HFFc6 (cell line): Measurements from ENCODE around the gene SERTAD2. TPM values are rescaled to one million over a fixed set of nuclear protein-coding genes. Genes with fewer than 3 reads are reported as not detected.

Experiments
- DNase-seq: peaks from one replicate; pipeline ENCODE4 v3.0.0-alpha.2; 2018
- H3K27ac Mint-ChIP-seq: 2 replicates; pipeline ENCODE4 v1.8.0; 2020; ENCODE audit warnings: mild to moderate bottlenecking, mixed read lengths
- H3K27me3 Mint-ChIP-seq: 2 replicates; pipeline ENCODE4 v1.8.0; 2021; ENCODE audit warnings: mild to moderate bottlenecking, moderate library complexity, mixed read lengths; ENCODE audit not compliant: insufficient read depth
- H3K36me3 Mint-ChIP-seq: 2 replicates; pipeline ENCODE4 v1.8.0; 2021; ENCODE audit warnings: low read depth, mixed read lengths
- H3K4me1 Mint-ChIP-seq: 2 replicates; pipeline ENCODE4 v1.8.0; 2020; ENCODE audit warnings: low read depth, mixed read lengths
- H3K4me3 Mint-ChIP-seq: 2 replicates; pipeline ENCODE4 v1.8.0; 2020; ENCODE audit warnings: mild to moderate bottlenecking, moderate library complexity, mixed read lengths
- H3K9me3 Mint-ChIP-seq: 2 replicates; pipeline ENCODE4 v1.8.0; 2020; ENCODE audit warnings: mild to moderate bottlenecking, mixed read lengths
- CTCF ChIP-seq: fragments of 200-600 bp; sonication (generic); IDR thresholded peaks from 2 replicates; pipeline ENCODE4 v1.5.0; 2021; ENCODE audit warnings: antibody characterized with exemption, mild to moderate bottlenecking
- total RNA-seq, 6 experiments: library from RNA; stranded (reverse); fragmentation: NEBNext Ultra II Directional; extraction: Animal tissue kit (Norgen Biotek cat#: 25700); gene quantifications; 2 replicates in 1 of 6; 3 replicates in 5 of 6; pipeline ENCODE4 v1.2.3, GENCODE V29; 2021

Gene SERTAD2
- total RNA-seq, 6 experiments from 2014 or later = 22.2 to 33.9 (median 29.1) TPM

- Mint-ChIP-seq H3K4me3 (no peak overlapping the region), H3K27ac (no peak overlapping the region), H3K9me3 (no peaks in the 10 kb centered on the region), H3K36me3 (peaks cover 10% of the 10 kb centered on the region), H3K27me3 (no peaks in the 10 kb centered on the region), H3K4me1 (peaks cover 2% of the 10 kb centered on the region)
- TF ChIP-seq CTCF = no peak
- no peak for DNase-seq
Measured at GRCh38 chr2:64587561-64587960, 66.2 kb downstream of the SERTAD2 start.

DNA sequence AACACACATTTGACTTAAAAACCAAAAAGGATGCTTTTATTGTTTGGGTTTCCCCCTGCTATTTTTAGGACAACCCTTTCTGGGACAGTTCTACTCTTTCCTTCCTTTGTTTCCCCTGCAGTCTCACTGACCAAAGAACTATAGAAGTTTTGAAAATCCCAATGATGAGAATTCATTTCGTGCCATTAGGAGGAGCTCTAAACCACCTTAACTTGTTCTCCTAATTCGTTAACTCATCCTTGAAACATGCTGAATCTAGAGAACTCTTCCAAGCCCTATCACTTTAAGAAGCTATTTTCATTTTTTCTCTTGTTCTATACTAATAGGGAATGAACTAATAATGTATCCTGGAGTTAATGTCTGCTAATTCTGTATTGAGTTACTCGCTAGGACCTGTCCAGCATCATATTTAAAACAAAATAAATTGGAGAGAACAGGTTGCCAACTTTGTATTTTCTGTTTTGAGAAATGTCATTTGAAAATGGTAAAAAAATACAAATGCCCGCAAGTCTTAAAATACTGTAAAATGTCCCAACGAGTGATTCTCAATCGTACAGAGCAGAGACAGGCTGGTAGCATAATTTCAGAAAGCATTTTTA is 66.7 kb downstream of the SERTAD2 start:
- no peaks in the 10 kb centered on the region for H3K27me3 Mint-ChIP-seq
- no peaks in the 10 kb centered on the region for H3K9me3 Mint-ChIP-seq
- H3K27ac Mint-ChIP-seq = no peak overlapping the region
- H3K4me1 Mint-ChIP-seq = no peaks in the 10 kb centered on the region; the same call in 1 of the 2 replicates
- peaks cover 5% of the 10 kb centered on the region for H3K36me3 Mint-ChIP-seq
- DNase-seq = peak; percentile 50
- peak; percentile 81 for TF ChIP-seq CTCF
- no peak overlapping the region for H3K4me3 Mint-ChIP-seq

GRCh38 chr2:64586054-64586453 is 67.7 kb downstream of the SERTAD2 start:
- no peaks in the 10 kb centered on the region for H3K9me3 Mint-ChIP-seq
- H3K36me3 Mint-ChIP-seq = no peaks in the 10 kb centered on the region
- H3K4me1 Mint-ChIP-seq = no peaks in the 10 kb centered on the region; the same call in 1 of the 2 replicates

DNA sequence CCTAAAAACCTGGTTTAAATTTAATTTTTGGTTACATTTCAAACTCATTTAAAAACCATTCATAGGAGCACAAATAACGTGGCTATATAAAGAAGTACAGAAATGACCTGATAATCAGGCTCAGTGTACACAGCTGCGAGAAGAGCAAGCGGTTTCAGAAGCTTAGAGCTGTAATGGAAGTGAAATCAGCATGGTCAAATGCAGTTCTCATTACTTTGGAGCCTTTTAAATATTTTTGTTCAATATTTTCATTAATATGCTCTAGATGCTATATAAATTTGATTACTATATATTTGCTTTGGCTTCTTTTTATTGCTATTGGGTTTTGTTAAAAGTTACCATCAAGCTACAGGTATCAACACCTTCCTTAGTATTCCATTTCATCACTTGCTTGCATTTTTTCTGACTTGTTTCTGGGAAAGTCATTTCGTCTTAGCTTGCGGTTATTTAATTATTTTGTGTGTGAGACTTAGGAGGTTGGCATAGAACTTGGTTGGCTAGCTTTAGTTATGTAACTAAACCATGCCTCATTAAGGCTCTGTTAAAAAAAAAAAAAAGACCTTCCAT is 70.9 kb downstream of the SERTAD2 start:
- no peak for DNase-seq
- H3K4me1 Mint-ChIP-seq = no peaks in the 10 kb centered on the region; the same call in 1 of the 2 replicates
- H3K9me3 Mint-ChIP-seq = no peaks in the 10 kb centered on the region
- no peak overlapping the region for H3K4me3 Mint-ChIP-seq
- H3K27me3 Mint-ChIP-seq = no peaks in the 10 kb centered on the region
- 0 out of 2 replicates have a peak, but pooled peaks cover 2% of the 10 kb centered on the region for H3K36me3 Mint-ChIP-seq
- no peak for TF ChIP-seq CTCF
- no peak overlapping the region for H3K27ac Mint-ChIP-seq

More at GRCh38 chr2:64586054-64586453, 67.7 kb downstream of the SERTAD2 start:
- no peak for TF ChIP-seq CTCF
- Mint-ChIP-seq H3K4me3 (no peak overlapping the region), H3K27ac (no peak overlapping the region), H3K27me3 (no peaks in the 10 kb centered on the region)
- DNase-seq = no peak

GRCh38 chr2:64581777-64582539 is 71.8 kb downstream of the SERTAD2 start:
- Mint-ChIP-seq H3K36me3 (0 out of 2 replicates have a peak, but pooled peaks cover 4% of the 10 kb centered on the region), H3K4me1 (no peaks in the 10 kb centered on the region; the same call in 1 of the 2 replicates)

More at GRCh38 chr2:64581777-64582539, 71.8 kb downstream of the SERTAD2 start:
- DNase-seq = no peak
- no peak overlapping the region for H3K27ac Mint-ChIP-seq
- H3K4me3 Mint-ChIP-seq = no peak overlapping the region
- no peaks in the 10 kb centered on the region for H3K9me3 Mint-ChIP-seq
- TF ChIP-seq CTCF = no peak
- no peaks in the 10 kb centered on the region for H3K27me3 Mint-ChIP-seq

Other genes with a start within 250 kb of the SERTAD2 start
- gene LGALSL, start 199.8 kb downstream of the SERTAD2 start, total RNA-seq = 1 to 10 TPM in 2 of 6 experiments, under 1 TPM in 4; 0.64 to 2.1 (median 0.82) TPM
- 10 to 100 TPM; 17.2 to 25.3 (median 19.3) TPM for gene AFTPH, start 129.6 kb downstream of the SERTAD2 start, total RNA-seq